HepG2 (cell line): ENCODE measurements around the gene IP6K3.

Source experiments
- CENPX ChIP-seq: sonication (generic); formaldehyde crosslinking; IDR thresholded peaks from 2 replicates; pipeline ENCODE4 v1.9.0; 2021; ENCODE audit warnings: mild to moderate bottlenecking, missing genetic modification reagents, moderate library complexity
- CTCF ChIP-seq: sonication (generic); formaldehyde crosslinking; IDR thresholded peaks from 2 replicates; pipeline ENCODE4 v1.5.0; 2020; ENCODE audit warnings: mild to moderate bottlenecking, missing genetic modification reagents, moderate library complexity
- HMGXB4 ChIP-seq, 2 experiments: sonication (generic) in 1 of 2; formaldehyde crosslinking in 1 of 2; IDR thresholded peaks; 2 replicates each; pipeline versions ENCODE4 v1.4.0 to v1.6.1; 2018 to 2020; ENCODE audit warnings: missing genetic modification reagents in 2 of 2, borderline replicate concordance in 1 of 2, low read depth in 1 of 2, mild to moderate bottlenecking in 1 of 2, missing biosample characterization in 1 of 2
- MAFG ChIP-seq: sonication (generic); formaldehyde crosslinking; IDR thresholded peaks from 2 replicates; pipeline ENCODE4 v1.5.1; 2020; ENCODE audit warnings: mild to moderate bottlenecking, missing genetic modification reagents
- POLR2A ChIP-seq, 2 experiments: IDR thresholded peaks; 2 replicates each; pipeline ENCODE4 v1.6.1; 2011; ENCODE audit warnings: low read depth in 2 of 2, low read length in 2 of 2, mild to moderate bottlenecking in 1 of 2, moderate library complexity in 1 of 2; ENCODE audit not compliant: insufficient read depth in 1 of 2
- SP1 ChIP-seq, 2 experiments: fragments of 450-650 bp in 1 of 2; sonication (generic) in 1 of 2; formaldehyde crosslinking in 1 of 2; IDR thresholded peaks; 2 replicates each; pipeline versions ENCODE4 v1.4.0 to v1.6.1; 2016 to 2020; ENCODE audit warnings: missing genetic modification reagents in 1 of 2
- TCF12 ChIP-seq, 2 experiments: fragments of 450-650 bp in 1 of 2; sonication (generic) in 1 of 2; formaldehyde crosslinking in 1 of 2; IDR thresholded peaks; 2 replicates each; pipeline versions ENCODE4 v1.6.1 to v1.8.0; 2017 to 2022; ENCODE audit warnings: antibody characterized with exemption in 1 of 2, mild to moderate bottlenecking in 1 of 2, missing genetic modification reagents in 1 of 2, moderate library complexity in 1 of 2
- ZBTB44 ChIP-seq: sonication (generic); formaldehyde crosslinking; IDR thresholded peaks from 2 replicates; pipeline ENCODE4 v1.4.0; 2020; ENCODE audit warnings: missing genetic modification reagents
- ZFP62 ChIP-seq: sonication (generic); formaldehyde crosslinking; IDR thresholded peaks from 2 replicates; pipeline ENCODE4 v1.4.0; 2020; ENCODE audit warnings: missing genetic modification reagents
- ZNF337 ChIP-seq: sonication (generic); formaldehyde crosslinking; IDR thresholded peaks from 2 replicates; pipeline ENCODE4 v1.5.1; 2020; ENCODE audit warnings: missing genetic modification reagents, low read depth, mild to moderate bottlenecking, borderline replicate concordance
- ZNF496 ChIP-seq: sonication (generic); formaldehyde crosslinking; IDR thresholded peaks from 2 replicates; pipeline ENCODE4 v1.8.1; 2023; ENCODE audit warnings: mild to moderate bottlenecking, moderate library complexity, missing genetic modification reagents; ENCODE audit not compliant: insufficient replicate concordance
- TF ChIP-seq, protein P1 (sequence below): sonication (generic); formaldehyde crosslinking; IDR thresholded peaks from 2 replicates; pipeline ENCODE4 v1.5.1; 2020; ENCODE audit warnings: missing genetic modification reagents, mild to moderate bottlenecking, borderline replicate concordance

DNA sequence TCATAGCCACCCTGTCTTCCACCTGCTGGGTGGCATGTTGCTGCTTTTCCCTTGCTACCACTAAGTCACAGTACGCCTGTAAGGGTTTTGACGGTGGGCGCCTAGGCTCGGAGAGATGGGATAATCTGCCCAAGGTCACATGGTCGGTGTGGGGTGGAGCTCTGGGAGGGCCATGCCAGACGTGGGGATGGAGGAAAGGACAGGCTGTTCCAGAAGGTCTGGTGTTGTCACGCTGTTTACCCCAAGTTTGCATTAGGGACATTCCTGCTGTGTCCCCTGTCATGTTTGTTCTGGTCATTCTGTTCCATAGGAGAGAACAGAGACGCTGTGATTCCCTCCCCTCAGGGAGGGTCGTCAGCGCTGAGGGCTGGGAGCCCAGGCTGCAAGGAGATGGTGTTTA, 16.1 kb downstream of the IP6K3 start:
- TF ChIP-seq MAFG (CRISPR knock-in tag) (no peak), ZFP62 (CRISPR knock-in tag) (no peak), ZBTB44 (CRISPR knock-in tag) (no peak), ZNF337 (CRISPR knock-in tag) (no peak), POLR2A (IDR thresholded peaks at IDR 0.05; ENCODE audit: insufficient read depth in 1 of 2, low read depth in 2 of 2, low read length in 2 of 2) (no peak), ZNF496 (CRISPR knock-in tag) (no peak), CENPX (CRISPR knock-in tag) (no peak), TCF12 (IDR thresholded peaks at IDR 0.05) (no peak), TCF12 (CRISPR knock-in tag; IDR thresholded peaks at IDR 0.05) (no peak), HMGXB4 (CRISPR knock-in tag; IDR thresholded peaks at IDR 0.05; ENCODE audit: borderline replicate concordance in 1 of 2, low read depth in 1 of 2) (no peak), CTCF (no peak), SP1 (IDR thresholded peaks at IDR 0.05) (no peak), SP1 (CRISPR knock-in tag; IDR thresholded peaks at IDR 0.05) (no peak)
- TF ChIP-seq, protein P1, sequence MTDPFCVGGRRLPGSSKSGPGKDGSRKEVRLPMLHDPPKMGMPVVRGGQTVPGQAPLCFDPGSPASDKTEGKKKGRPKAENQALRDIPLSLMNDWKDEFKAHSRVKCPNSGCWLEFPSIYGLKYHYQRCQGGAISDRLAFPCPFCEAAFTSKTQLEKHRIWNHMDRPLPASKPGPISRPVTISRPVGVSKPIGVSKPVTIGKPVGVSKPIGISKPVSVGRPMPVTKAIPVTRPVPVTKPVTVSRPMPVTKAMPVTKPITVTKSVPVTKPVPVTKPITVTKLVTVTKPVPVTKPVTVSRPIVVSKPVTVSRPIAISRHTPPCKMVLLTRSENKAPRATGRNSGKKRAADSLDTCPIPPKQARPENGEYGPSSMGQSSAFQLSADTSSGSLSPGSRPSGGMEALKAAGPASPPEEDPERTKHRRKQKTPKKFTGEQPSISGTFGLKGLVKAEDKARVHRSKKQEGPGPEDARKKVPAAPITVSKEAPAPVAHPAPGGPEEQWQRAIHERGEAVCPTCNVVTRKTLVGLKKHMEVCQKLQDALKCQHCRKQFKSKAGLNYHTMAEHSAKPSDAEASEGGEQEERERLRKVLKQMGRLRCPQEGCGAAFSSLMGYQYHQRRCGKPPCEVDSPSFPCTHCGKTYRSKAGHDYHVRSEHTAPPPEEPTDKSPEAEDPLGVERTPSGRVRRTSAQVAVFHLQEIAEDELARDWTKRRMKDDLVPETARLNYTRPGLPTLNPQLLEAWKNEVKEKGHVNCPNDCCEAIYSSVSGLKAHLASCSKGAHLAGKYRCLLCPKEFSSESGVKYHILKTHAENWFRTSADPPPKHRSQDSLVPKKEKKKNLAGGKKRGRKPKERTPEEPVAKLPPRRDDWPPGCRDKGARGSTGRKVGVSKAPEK (CRISPR knock-in tag): no peak
